Natural killer cell (primary cell): ENCODE measurements around the gene ISYNA1. TPM values are rescaled to one million over a fixed set of nuclear protein-coding genes. Genes with fewer than 3 reads are reported as not detected.

ENCODE experiments used
- ATAC-seq, 3 donors: fragments of 150-1000 bp in 2 of 3; fragments of 200-7000 bp in 1 of 3; cut with Tn5 transposase; 1 replicate in 1 of 3; 2 replicates in 2 of 3; pipeline ENCODE4 v1.10.0; 2021; ENCODE audit warnings: mild to moderate bottlenecking in 2 of 3, moderate library complexity in 2 of 3
- DNase-seq, 2 donors: peaks; one replicate each; pipeline versions ENCODE4 v3.0.0 to v3.0.0-alpha.2; 2013 to 2021; ENCODE audit warnings: mixed read lengths in 1 of 2
- H3K27ac ChIP-seq: one replicate; pipeline ENCODE4 v1.5.1; 2013; ENCODE audit warnings: mild to moderate bottlenecking, low read length
- H3K27me3 ChIP-seq: one replicate; pipeline ENCODE4 v1.6.1; 2013; ENCODE audit warnings: low read length; ENCODE audit not compliant: control insufficient read depth, insufficient read depth
- H3K36me3 ChIP-seq: one replicate; pipeline ENCODE4 v1.6.1; 2013; ENCODE audit warnings: low read length; ENCODE audit not compliant: control insufficient read depth, insufficient read depth
- H3K4me1 ChIP-seq: one replicate; pipeline ENCODE4 v1.6.1; 2013; ENCODE audit warnings: low read length; ENCODE audit not compliant: control insufficient read depth, insufficient read depth
- H3K4me3 ChIP-seq: one replicate; pipeline ENCODE4 v1.5.1; 2013; ENCODE audit warnings: low read length
- H3K9me3 ChIP-seq: one replicate; pipeline ENCODE4 v1.6.1; 2013; ENCODE audit warnings: low read length; ENCODE audit not compliant: control insufficient read depth, insufficient read depth
- H3K27ac Mint-ChIP-seq, 2 donors: one replicate each; pipeline ENCODE4 v1.8.0; 2022; ENCODE audit warnings: mild to moderate bottlenecking in 2 of 2, mixed read lengths in 2 of 2, moderate library complexity in 1 of 2
- H3K27me3 Mint-ChIP-seq, 2 donors: one replicate each; pipeline ENCODE4 v1.8.0; 2022; ENCODE audit warnings: low read depth in 2 of 2, mixed read lengths in 2 of 2
- H3K36me3 Mint-ChIP-seq: one replicate; pipeline ENCODE4 v1.8.0; 2022; ENCODE audit warnings: mixed read lengths
- H3K4me1 Mint-ChIP-seq, 2 donors: one replicate each; pipeline ENCODE4 v1.8.0; 2022; ENCODE audit warnings: mixed read lengths in 2 of 2
- H3K4me3 Mint-ChIP-seq: one replicate; pipeline ENCODE4 v1.8.0; 2022; ENCODE audit warnings: mild to moderate bottlenecking, moderate library complexity, mixed read lengths
- H3K9me3 Mint-ChIP-seq, 2 donors: one replicate each; pipeline ENCODE4 v1.8.0; 2022; ENCODE audit warnings: mixed read lengths in 2 of 2
- CTCF ChIP-seq: fragments of 200-600 bp; IDR thresholded peaks from one replicate; pipeline ENCODE4 v1.8.0; 2022; ENCODE audit warnings: antibody characterized with exemption
- WGBS: methylation state at CpG from one replicate; pipeline ENCODE4 v1.1.7; 2013; ENCODE audit warnings: missing lambda C conversion rate; ENCODE audit not compliant: insufficient coverage; 5-methylcytosine and 5-hydroxymethylcytosine counted together
- intact Hi-C: fragments of 100-400 bp; cut with micrococcal nuclease; formaldehyde crosslinking; loops from one replicate; pipeline ENCODE4 v1.14.2; 2022
- total RNA-seq, 4 donors: library from RNA; stranded (reverse); fragments of 120-200 nt in 1 of 4; gene quantifications; one replicate each; pipeline versions ENCODE4 v1.2.3 to v1.2.4, GENCODE V29; 2013 to 2022

The ISYNA1 gene
- total RNA-seq, 3 donors from 2014 or later (not counting 1 experiment from before 2014, with no cell fraction given), result 39.7 to 53.6 (median 40.1) TPM

GRCh38 chr19:18414504-18415177 lies 23.3 kb downstream of the ISYNA1 start:
- Mint-ChIP-seq H3K9me3 (no peaks in the 10 kb centered on the region), H3K27me3 (no peaks in the 10 kb centered on the region), H3K4me1 (peaks cover 35 to 56% of the 10 kb centered on the region in 2 donors), H3K4me3 (peak overlapping the region; percentile 60), H3K27ac (peak overlapping the region; percentile 63 to 97), H3K36me3 (no peaks in the 10 kb centered on the region)
- Histone ChIP-seq H3K9me3 (no peaks in the 10 kb centered on the region), H3K27ac (peak overlapping the region; percentile 89), H3K36me3 (no peaks in the 10 kb centered on the region), H3K4me1 (peaks cover 53% of the 10 kb centered on the region), H3K4me3 (no peak overlapping the region), H3K27me3 (no peaks in the 10 kb centered on the region)
- DNase-seq, result peak in 1 of 2 donors; percentile 51
- 12% methylated on average over 9 of the region's 11 CpGs for WGBS
- no peak for TF ChIP-seq CTCF
- no peak for ATAC-seq
- intact Hi-C loops, result loop anchor here (5.0 kb wide), 3 partner anchors 37 to 222 kb away; partner anchors contain the start of gene MPV17L2

DNA sequence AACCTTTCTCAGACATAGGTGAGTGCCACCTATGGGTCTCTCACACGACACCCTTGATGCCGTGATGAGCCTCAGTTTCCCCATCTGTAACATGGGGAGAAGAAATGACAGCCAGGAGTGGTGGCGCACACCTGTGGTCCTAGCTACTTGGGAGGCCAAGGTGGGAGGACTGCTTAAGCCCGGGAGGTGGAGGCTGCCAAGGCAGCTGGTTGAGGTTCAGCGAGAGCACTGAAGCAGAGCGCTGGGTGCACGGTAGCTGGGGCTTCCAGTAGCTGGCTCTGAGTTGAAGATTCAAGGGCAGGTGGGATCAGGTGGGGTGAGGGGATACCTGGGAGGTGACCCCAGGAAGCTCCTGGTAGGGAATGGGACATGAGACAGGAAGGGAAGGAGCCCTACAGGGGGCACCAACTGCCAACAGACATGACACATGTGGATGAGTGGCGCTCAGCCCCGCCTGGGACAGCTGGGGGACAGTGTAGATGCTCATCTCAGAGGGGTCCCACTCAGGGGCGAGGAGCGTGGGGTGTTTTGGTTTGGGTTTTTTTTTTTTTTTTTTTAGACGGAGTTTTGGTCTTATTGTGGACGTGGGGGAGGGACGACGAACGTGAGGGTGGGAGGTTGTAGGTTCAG lies 25.2 kb downstream of the ISYNA1 start:
- no peak for DNase-seq
- no peak for ATAC-seq
- H3K4me1 Mint-ChIP-seq, result peaks cover 23 to 42% of the 10 kb centered on the region in 2 donors
- Histone ChIP-seq H3K9me3 (no peaks in the 10 kb centered on the region), H3K4me3 (no peak overlapping the region), H3K36me3 (no peaks in the 10 kb centered on the region), H3K4me1 (peaks cover 47% of the 10 kb centered on the region), H3K27ac (no peak overlapping the region), H3K27me3 (no peaks in the 10 kb centered on the region)
- 92% methylated on average over 15 of the region's 16 CpGs for WGBS
- no peaks in the 10 kb centered on the region for H3K36me3 Mint-ChIP-seq
- no peak for TF ChIP-seq CTCF
- no peak overlapping the region for H3K4me3 Mint-ChIP-seq
- H3K9me3 Mint-ChIP-seq, result no peaks in the 10 kb centered on the region
- H3K27me3 Mint-ChIP-seq, result no peaks in the 10 kb centered on the region
- H3K27ac Mint-ChIP-seq, result no peak overlapping the region
- intact Hi-C loops, result no loop called here

GRCh38 chr19:18408053-18408476 lies 29.9 kb downstream of the ISYNA1 start:
- H3K9me3 ChIP-seq, result no peaks in the 10 kb centered on the region
- peaks cover 13% of the 10 kb centered on the region for H3K4me1 ChIP-seq
- H3K27me3 ChIP-seq, result no peaks in the 10 kb centered on the region
- ATAC-seq, result peak; percentile 23 to 31 (median 23)
- TF ChIP-seq CTCF, result peak; percentile 10
- H3K27ac ChIP-seq, result no peak overlapping the region
- Mint-ChIP-seq H3K4me3 (no peak overlapping the region), H3K36me3 (no peaks in the 10 kb centered on the region), H3K27ac (no peak overlapping the region), H3K4me1 (peaks cover 0 to 8% of the 10 kb centered on the region in 2 donors), H3K9me3 (no peaks in the 10 kb centered on the region), H3K27me3 (no peaks in the 10 kb centered on the region)
- WGBS, result 26% methylated on average over 10 of the region's 10 CpGs
- H3K4me3 ChIP-seq, result no peak overlapping the region
- no peaks in the 10 kb centered on the region for H3K36me3 ChIP-seq
- DNase-seq, result peak in 1 of 2 donors; percentile 44
- intact Hi-C loops, result no loop called here
